Left lung (tissue), 10 donors: Measurements from ENCODE around the gene ZNF862. TPM values are rescaled to one million over a fixed set of nuclear protein-coding genes. Genes with fewer than 3 reads are reported as not detected.
A peak's percentile ranks its signal among the peaks of the same experiment; 100 is the strongest.

ENCODE experiments used
- ATAC-seq: fragments of 200-7000 bp; cut with Tn5 transposase; one replicate; pipeline ENCODE4 v1.9.1; 2020; ENCODE audit warnings: moderate library complexity
- DNase-seq, 4 donors: peaks; one replicate each; pipeline ENCODE4 v3.0.0-alpha.2; 2013 to 2020
- H3K27ac ChIP-seq, 2 donors: fragments of 200-600 bp; sonication (generic) in 1 of 2; one replicate each; pipeline versions ENCODE4 v1.5.0 to v1.8.0; 2020 to 2021
- H3K27me3 ChIP-seq, 2 donors: fragments of 200-600 bp; sonication (generic) in 1 of 2; one replicate each; pipeline versions ENCODE4 v1.5.0 to v1.8.0; 2020 to 2021
- H3K36me3 ChIP-seq, 2 donors: fragments of 200-600 bp; sonication (generic) in 1 of 2; one replicate each; pipeline versions ENCODE4 v1.5.0 to v1.8.0; 2020 to 2021
- H3K4me1 ChIP-seq, 2 donors: fragments of 200-600 bp; one replicate each; pipeline ENCODE4 v1.8.0; 2021
- H3K4me3 ChIP-seq, 2 donors: fragments of 200-600 bp; sonication (generic) in 1 of 2; one replicate each; pipeline versions ENCODE4 v1.5.0 to v1.8.0; 2020 to 2021; ENCODE audit warnings: mild to moderate bottlenecking in 1 of 2
- H3K9me3 ChIP-seq, 2 donors: fragments of 200-600 bp; sonication (generic) in 1 of 2; one replicate each; pipeline versions ENCODE4 v1.5.0 to v1.8.0; 2020 to 2021
- CTCF ChIP-seq, 2 donors: fragments of 200-600 bp; sonication (generic) in 1 of 2; IDR thresholded peaks; one replicate each; pipeline versions ENCODE4 v1.5.0 to v1.8.0; 2021; ENCODE audit warnings: antibody characterized with exemption in 2 of 2
- intact Hi-C, 2 donors: fragments of 100-400 bp; cut with DNase I; formaldehyde crosslinking; loops; one replicate each; pipeline versions ENCODE4 v1.11.2 to v1.14.2; 2022
- polyA plus RNA-seq, 6 donors: library from polyadenylated mRNA; unstranded; fragments of 120-200 nt; gene quantifications; one replicate each; pipeline ENCODE4 v1.2.1, GENCODE V29; 2013; ENCODE audit not compliant: insufficient read length in 6 of 6
- total RNA-seq, 2 donors: library from RNA; stranded (reverse); fragmentation: NEBNext Ultra II Directional; extraction: Animal tissue kit (Norgen Biotek cat#: 25700); gene quantifications; one replicate each; pipeline ENCODE4 v1.2.1, GENCODE V29; 2021
- donor health status: DM: no; HTN: yes; CAD: no.
- donor health status: DM: no; HTN: no; CAD: no.

ZNF862 gene
- total and polyA plus RNA-seq, 8 donors = 9.8 to 27.8 (median 23.9) TPM

- DNase-seq (peak in 1 of 4 donors; percentile 71), ATAC-seq (no peak)
- Histone ChIP-seq H3K9me3 (no peaks in the 10 kb centered on the region), H3K36me3 (no peaks in the 10 kb centered on the region), H3K4me3 (no peak overlapping the region), H3K27me3 (peaks cover 0 to 5% of the 10 kb centered on the region in 2 donors), H3K27ac (no peak overlapping the region), H3K4me1 (no peaks in the 10 kb centered on the region)
- no peak for TF ChIP-seq CTCF (IDR thresholded peaks at IDR 0.05)
- intact Hi-C loops = no loop called here
Observed at GRCh38 chr7:149814494-149814893, 23.7 kb upstream of the ZNF862 start.

GRCh38 chr7:149815121-149815520 is 23.1 kb upstream of the ZNF862 start:
- ATAC-seq (no peak), DNase-seq (peak in 1 of 4 donors; percentile 58)
- no peak for TF ChIP-seq CTCF (IDR thresholded peaks at IDR 0.05)
- no peaks in the 10 kb centered on the region for H3K9me3 ChIP-seq
- no peak overlapping the region for H3K4me3 ChIP-seq
- intact Hi-C loops = no loop called here
- H3K36me3 ChIP-seq = no peaks in the 10 kb centered on the region
- peaks cover 0 to 5% of the 10 kb centered on the region in 2 donors for H3K27me3 ChIP-seq
- H3K27ac ChIP-seq = no peak overlapping the region
- no peaks in the 10 kb centered on the region for H3K4me1 ChIP-seq

GRCh38 chr7:149815661-149816266 is 22.4 kb upstream of the ZNF862 start:
- ATAC-seq = no peak

GRCh38 chr7:149816267-149816751 is 21.9 kb upstream of the ZNF862 start:
- H3K36me3 ChIP-seq = no peaks in the 10 kb centered on the region
- ATAC-seq (no peak), DNase-seq (peak in 1 of 4 donors; percentile 81)
- peaks cover 0 to 5% of the 10 kb centered on the region in 2 donors for H3K27me3 ChIP-seq
- no peak overlapping the region for H3K27ac ChIP-seq
- intact Hi-C loops = no loop called here
- H3K9me3 ChIP-seq = no peaks in the 10 kb centered on the region
- TF ChIP-seq CTCF (IDR thresholded peaks at IDR 0.05) = no peak
- no peaks in the 10 kb centered on the region for H3K4me1 ChIP-seq
- no peak overlapping the region for H3K4me3 ChIP-seq

More at GRCh38 chr7:149815661-149816266, 22.4 kb upstream of the ZNF862 start:
- Histone ChIP-seq H3K4me3 (no peak overlapping the region), H3K9me3 (no peaks in the 10 kb centered on the region), H3K27ac (no peak overlapping the region), H3K4me1 (no peaks in the 10 kb centered on the region), H3K36me3 (no peaks in the 10 kb centered on the region), H3K27me3 (peaks cover 0 to 5% of the 10 kb centered on the region in 2 donors)
- intact Hi-C loops = no loop called here
- peak in 1 of 4 donors; percentile 65 for DNase-seq
- no peak for TF ChIP-seq CTCF (IDR thresholded peaks at IDR 0.05)

- no peaks in the 10 kb centered on the region for H3K4me1 ChIP-seq
- H3K27me3 ChIP-seq = peaks cover 0 to 5% of the 10 kb centered on the region in 2 donors
- DNase-seq = peak in 1 of 4 donors; percentile 40
- no peak overlapping the region for H3K4me3 ChIP-seq
- no peak overlapping the region for H3K27ac ChIP-seq
- intact Hi-C loops = no loop called here
- ATAC-seq = no peak
- TF ChIP-seq CTCF (IDR thresholded peaks at IDR 0.05) = no peak
- no peaks in the 10 kb centered on the region for H3K36me3 ChIP-seq
- no peaks in the 10 kb centered on the region for H3K9me3 ChIP-seq
Observed at GRCh38 chr7:149816794-149817193, 21.4 kb upstream of the ZNF862 start.
